Activated naive CD8-positive, alpha-beta T cell treated with anti-CD3 and anti-CD28 coated beads, Interleukin-2, amount 50 U/mL, for 16 hours (primary cell): ENCODE measurements around the gene DNAAF5.

Source experiments
- DNase-seq: peaks from one replicate; pipeline ENCODE4 v3.0.0-alpha.2; 2020; ENCODE audit warnings: low read depth, low spot score

DNAAF5 gene

GRCh38 chr7:833601-834258 is 107.2 kb downstream of the DNAAF5 start:
- DNase-seq: no peak

DNA sequence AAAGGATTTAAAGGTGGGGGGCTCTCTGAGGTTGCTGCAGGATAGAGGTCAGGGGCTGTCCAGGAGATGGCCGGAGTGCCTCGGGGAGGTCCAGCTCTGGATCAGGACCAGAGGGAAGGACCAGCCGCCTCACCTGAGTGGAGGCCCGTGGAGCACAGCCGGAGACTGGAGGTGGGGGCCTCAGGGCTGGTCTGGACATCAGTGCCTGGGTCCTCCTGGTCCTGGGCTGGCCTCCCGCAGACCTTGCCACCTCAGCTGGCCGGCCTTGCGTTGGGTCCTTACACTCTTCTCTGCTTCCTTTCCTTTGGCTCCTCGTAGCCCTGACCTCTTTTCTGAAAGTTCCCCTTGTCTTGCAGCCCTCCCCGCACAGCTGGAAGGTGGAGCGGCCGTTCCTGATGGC is 107.8 kb downstream of the DNAAF5 start:
- no peak for DNase-seq

DNA sequence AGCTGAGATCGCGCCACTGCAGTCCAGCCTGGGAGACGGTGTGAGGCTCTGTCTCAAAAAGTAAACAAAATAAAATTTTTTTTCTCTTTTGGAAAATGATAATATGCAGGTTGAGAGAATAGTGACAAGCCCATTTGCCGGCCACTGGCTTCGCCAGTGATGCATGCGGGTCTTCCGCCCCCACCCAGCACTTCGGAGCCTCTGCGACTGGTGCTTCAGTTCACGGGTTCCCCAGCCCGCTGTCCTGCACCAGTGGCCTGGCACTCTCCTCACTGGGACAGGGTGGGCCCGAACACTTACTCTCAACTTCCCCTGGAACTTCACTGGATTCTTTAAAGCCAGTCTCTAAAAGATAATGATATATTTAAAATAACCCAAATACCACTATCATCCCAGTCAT is 108.5 kb downstream of the DNAAF5 start:
- no peak for DNase-seq

DNA sequence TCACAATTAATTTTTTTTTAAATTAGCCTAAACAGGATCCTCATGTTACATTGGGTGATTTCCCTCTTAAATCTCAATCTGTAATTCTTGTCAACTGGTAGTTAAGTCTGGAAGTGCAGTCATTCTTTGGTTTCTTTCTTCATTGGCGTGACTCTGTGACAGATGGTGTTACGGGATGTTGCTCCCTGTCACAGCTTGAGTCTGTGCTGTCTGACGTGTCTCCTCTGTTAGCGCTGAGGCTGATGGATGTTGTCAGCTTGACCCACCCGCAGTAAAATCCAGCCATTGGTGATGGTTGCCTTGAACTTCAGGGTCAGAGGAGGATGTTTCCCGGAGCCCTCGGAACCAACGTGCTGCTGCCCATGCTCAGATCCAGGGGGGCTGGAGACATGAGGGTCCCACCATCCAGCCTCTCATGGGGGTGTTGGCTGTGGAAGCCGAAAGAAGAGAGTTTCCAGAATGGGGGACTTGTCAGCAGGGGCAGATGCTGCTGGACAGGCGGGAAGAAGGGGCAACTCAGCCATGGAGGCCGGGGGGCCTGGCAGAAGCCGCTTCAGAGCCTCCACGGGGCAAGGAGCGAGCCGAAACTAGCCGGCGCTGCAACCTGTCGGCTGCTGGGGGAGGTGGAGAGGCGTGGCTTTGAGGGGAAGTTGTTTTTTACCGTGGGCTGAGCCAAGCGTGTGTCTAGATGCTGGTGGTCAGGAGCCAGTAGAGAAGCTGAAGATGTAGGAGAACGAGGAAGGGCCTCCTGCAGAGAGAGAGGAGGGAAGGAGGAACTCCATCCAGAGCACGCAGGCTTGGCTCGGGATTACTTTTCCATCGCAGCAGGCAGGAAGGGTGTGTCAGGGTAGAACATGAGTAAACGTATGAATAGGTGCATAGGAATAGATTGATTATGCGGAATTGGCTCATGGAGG is 109.2 kb downstream of the DNAAF5 start:
- no peak for DNase-seq
